ENCODE results near the gene LRRC9.
A peak's percentile ranks its signal among the peaks of the same experiment; 100 is the strongest.
"Not testable (repeated sequence)": the region's sequence is repeated elsewhere in the genome, so short reads cannot be mapped to it uniquely, and the experiment has no call there.

The LRRC9 gene

DNA sequence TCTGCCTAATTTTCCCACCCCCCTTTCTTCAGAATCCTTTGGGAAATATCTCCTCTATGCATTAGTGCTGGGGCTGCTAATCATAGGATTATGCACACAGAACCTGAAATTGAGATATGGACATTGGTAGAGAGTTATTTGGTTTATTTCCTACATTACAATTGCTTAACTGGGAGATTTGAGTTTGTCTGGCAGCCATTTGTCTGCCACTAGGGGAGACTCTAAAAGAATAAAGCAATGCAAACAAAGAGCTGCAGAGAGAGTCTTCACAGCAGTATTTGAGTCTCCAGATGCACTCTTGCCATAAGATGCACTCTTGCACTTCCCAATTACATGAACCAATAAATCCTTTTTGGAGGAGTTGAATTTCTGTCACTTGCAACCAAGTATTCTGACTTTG lies 159.8 kb downstream of the LRRC9 start:
- DNase-seq, result no peak

GRCh38 chr14:60085085-60085484 lies 165.1 kb downstream of the LRRC9 start:
- no peak for DNase-seq

DNA sequence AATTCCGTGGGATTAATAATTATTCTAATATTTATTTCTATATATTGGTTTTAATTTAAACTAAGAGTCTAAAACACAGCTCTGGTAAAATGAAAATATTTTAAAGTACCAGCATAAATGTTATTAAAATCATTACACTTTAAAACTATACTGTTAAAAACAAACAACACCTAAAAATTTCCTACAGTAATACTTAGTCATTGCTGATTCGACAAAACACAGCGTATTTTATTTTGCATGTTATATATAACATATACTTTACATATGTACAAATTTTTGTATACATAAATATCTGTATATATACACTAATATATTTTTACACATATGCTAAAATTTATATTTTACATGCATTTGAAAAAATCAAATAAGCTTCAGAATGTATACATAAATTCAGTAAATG lies 165.7 kb downstream of the LRRC9 start:
- DNase-seq, result no peak

DNA sequence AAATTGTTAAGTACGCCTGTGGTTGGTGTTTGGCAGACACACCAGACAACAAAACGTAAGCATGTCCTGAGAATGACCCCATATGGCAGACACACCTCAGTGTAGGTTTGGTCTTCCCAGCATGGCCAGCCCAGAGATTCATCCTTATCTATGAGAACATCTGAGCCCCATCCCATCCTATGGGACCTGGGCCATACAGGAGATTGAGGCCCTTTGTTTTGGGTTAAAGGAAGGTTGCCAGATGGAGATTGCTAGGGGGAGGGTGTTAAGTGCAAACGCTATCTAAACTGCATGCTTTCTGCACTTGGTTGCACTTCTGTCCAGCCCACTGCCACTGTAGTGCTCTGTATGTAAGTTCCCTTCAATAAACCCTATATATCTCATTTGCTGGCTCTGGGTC lies 167.7 kb downstream of the LRRC9 start:
- no peak for DNase-seq

- no peak for DNase-seq
Observed at GRCh38 chr14:60089221-60089620, 169.3 kb downstream of the LRRC9 start.

DNA sequence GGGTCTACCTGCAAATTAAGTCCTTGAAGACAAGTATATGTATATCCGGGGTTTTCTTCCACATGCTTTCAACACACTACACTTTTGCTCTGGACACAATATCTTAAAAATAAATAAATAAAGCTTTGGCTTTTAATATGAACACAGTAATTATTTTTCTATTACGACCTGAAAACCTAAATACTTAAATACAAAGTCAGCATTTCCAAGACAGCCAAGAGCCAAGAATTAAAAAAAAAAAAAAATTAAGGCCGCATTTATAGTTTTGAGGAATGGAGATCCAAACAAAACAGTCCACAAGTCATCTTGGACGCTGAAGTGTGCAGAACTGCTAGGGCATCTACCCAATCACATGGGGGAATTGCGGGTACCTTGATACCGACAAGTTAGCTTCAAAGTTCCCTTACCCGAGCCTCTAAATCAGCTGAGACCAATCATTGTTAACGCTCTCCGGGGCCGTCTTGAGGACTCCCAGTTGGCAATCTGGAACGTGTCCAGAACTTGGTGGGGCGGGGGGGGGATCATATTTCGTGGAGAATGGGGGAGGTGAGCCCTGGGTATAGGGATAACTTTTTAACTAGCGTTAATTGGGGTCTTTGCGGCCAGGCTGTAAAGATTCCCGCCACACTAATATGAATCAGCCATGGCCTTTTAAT lies 171.0 kb downstream of the LRRC9 start:
- DNase-seq, result peak; percentile 54

- DNase-seq, result peak; percentile 99
Observed at GRCh38 chr14:60091550-60092525, 171.9 kb downstream of the LRRC9 start, which contains the start of gene PCNX4. TSS of gene PCNX4 (plus strand) at chr14:60091923. CDS start at chr14:60107639, 15,716 bp downstream.

DNA sequence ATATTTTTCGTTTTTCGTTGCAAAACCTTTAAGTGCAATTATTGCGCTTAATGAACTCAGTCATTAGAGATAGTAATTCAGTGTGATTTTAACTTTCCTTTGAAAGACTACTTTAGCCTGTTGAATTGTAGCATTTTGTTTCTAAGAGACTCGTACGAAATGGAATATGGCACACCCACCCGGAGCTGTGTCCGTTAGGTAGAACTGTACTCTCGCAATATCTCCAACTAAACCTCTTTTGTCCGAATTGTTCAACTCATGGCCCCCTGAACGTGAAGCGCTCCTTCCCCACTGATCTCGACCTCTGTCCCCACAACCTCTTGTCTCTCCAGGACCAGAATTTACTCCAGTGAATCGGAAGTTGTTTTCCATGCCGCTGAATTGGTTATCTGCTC lies 172.6 kb downstream of the LRRC9 start:
- DNase-seq, result peak; percentile 35

- DNase-seq, result no peak
Observed at GRCh38 chr14:60093080-60093479, 173.1 kb downstream of the LRRC9 start.

DNA sequence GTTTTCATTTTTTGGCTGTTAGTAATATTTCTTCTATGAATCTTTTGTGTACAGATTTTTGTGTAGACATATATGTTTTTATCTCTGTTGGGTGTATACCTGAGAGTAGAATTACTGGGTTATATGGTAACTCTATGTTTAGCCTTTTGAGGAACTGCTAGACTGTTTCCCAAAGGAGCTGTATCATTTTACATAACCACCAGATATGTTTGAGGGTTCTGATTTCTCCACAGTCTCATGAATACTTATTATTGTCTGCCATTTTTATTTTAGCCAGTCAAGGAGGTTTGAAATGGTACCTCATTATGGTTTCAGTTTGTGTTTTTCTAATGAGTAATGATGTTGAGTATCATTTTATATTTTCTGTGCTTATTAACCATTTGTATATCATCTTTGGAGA lies 173.7 kb downstream of the LRRC9 start:
- no peak for DNase-seq

- DNase-seq, result no peak
Observed at GRCh38 chr14:60094306-60094897, 174.5 kb downstream of the LRRC9 start.

- DNase-seq, result no peak
Observed at GRCh38 chr14:60095231-60095630, 175.3 kb downstream of the LRRC9 start.

DNA sequence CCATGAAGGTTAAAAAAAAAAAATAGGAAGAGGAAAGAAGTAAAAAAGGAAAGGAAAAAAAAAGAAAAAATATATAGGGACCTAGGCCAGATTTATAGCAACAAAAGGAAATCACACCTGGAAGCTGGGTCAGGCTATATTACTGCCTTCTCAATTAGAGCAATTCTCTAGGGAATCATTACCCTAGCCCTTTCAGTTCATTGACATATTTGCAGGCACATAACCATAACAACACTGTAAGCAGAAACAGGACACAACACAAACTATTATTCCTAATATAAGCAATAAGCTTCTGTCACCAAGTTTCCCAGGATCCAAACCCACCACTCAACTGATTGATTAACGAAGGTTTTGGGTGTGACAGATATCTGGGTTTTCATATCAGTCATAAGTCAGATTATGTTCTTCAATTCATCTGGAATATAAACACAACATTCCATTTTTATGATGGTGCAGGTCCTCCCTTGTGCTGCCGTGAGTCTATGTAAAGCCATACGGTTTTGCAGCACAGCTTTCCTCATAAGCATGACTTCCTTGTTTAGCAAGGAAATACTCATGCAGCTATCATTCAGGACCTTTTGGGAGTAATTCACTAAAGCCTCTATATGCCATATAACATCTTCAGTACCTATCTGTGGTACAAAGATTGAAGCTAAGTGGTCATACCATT lies 176.0 kb downstream of the LRRC9 start:
- DNase-seq, result no peak

- no peak for DNase-seq
Observed at GRCh38 chr14:60097974-60098373, 178.0 kb downstream of the LRRC9 start.

DNA sequence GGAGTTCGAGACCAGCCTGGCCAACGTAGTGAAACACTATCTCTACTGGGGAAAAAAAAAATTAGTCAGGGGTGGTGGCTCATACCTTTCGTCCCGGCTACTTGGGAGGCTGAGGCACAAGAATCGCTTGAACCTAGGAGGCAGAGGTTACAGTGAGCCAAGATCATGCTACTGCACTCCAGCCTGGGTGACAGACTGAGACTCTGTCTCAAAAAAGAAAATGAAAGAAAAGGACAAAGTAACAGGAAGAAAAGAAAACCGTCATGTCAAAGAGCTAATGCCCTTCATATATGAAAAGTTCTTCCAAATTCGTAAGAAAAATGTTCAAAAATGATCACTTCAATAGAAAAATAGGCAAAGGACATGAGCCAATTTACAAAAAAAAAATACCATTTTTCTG lies 179.9 kb downstream of the LRRC9 start:
- not testable (repeated sequence) for DNase-seq

DNA sequence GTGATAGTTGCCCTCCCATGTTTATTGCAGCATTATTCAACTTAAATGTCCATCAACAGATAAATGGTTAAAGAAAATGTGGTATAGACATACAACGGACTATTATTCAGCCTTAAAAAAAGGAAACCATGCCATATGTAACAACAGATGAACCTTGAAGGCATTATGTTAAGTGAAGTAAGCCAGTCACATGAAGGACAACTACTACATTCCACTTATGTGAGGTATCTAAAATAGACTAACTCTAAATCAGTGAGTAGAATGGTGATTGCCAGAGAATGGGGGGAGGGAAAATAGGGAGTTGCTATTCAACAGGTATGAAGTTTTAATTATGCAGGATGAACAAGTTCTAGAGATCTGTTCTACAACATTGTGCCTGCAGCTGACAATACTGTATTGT lies 181.8 kb downstream of the LRRC9 start:
- no peak for DNase-seq

DNA sequence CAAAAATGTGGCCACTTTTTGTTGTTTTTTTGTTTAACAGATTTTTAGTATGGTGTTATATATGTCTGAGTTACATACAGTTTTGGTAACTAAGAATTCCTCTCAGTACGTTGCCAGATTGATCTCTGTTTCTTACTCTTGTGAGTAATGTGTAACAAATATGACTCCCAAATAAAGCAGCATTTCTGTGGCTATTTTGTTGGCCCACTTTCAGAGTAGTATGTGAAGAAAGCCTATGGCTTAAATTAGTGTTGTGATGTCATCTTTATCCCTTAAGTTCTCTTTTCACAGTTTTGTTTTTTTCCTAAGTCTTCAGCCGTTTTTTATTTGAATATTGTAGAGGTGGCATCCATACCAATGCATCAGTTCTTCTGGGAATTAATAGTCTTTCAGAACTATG lies 182.4 kb downstream of the LRRC9 start:
- DNase-seq, result no peak

DNA sequence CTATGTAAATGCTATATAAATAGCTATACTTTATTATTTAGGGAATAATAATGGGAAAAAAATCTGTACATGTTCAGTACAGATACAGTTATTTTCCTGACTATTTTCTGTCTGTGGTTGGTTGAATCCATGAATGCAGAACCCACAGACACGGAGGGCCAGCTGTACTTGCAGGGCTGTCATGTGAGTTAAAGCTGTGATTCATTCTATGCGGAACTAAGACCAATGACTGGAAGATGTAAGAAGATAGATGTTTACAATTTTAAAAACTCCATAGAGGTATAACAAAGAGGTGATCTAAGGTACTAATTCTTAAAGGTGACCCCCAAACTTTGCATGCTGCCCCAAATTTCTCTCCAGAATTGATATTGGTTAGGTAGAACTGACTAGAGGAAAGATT lies 186.4 kb downstream of the LRRC9 start:
- DNase-seq, result no peak

DNA sequence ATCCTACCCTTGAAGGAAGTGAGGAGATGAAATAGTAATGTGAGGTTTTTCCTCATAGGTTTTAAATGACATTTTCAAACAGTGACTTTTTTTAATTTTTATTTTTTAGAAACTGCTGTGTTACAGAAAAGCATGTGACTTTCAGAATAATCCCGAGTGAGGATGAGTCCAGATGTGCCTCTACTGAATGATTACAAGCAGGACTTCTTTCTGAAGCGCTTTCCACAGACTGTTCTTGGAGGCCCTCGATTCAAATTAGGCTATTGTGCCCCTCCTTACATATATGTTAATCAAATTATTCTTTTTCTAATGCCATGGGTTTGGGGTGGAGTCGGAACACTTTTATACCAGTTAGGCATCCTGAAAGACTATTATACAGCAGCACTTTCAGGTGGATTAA lies 187.5 kb downstream of the LRRC9 start:
- DNase-seq, result no peak

DNA sequence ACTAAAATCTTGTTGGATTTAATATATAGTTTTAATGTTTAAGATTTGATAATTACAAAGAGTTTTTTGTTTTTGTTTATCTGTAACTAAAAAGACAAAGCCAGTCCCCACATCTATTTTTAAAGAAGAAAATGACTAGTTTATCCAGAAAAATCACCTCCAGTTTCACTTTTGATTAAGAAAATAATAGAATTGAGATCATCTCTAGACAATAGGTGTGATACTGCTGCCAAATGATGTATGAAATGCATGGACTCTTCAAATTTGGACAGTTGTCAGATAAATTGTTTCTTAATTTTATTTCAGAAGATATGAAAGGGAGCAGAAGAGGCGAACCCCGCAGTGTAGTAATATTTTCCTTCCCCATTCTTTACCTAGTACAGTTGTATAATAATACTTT lies 191.8 kb downstream of the LRRC9 start:
- no peak for DNase-seq

Measured in NCI-H345 (cell line).